MCF 10A (cell line): ENCODE data around the gene POTEE. TPM values are rescaled to one million over a fixed set of nuclear protein-coding genes. Genes with fewer than 3 reads are reported as not detected.
"Not testable (repeated sequence)": the region's sequence is repeated elsewhere in the genome, so short reads cannot be mapped to it uniquely, and the experiment has no call there.

Source experiments
- BruUV-seq: library from RNA; stranded (reverse); fragments of 400-500 nt; replicated peaks from 2 replicates; lab custom pipeline; 2021; lab: Mats Ljungman, UMichigan
- CTCF ChIA-PET: fragments of 300-600 bp; sonication (Branson Sonifier 250); formaldehyde crosslinking; extraction: SDS; loops from one replicate; lab custom pipeline; 2021; ENCODE audit warnings: antibody characterized with exemption, inconsistent platforms; lab: Yijun Ruan, JAX
- POLR2A ChIA-PET: fragments of 300-600, 350-650 bp; sonication (Branson Sonifier 250); formaldehyde crosslinking; extraction: SDS; loops from one replicate; lab custom pipeline; 2020; ENCODE audit warnings: antibody characterized with exemption, inconsistent platforms; lab: Yijun Ruan, JAX
- DNase-seq: peaks from one replicate; pipeline ENCODE4 v3.0.0-alpha.2; 2018; ENCODE audit not compliant: unreplicated experiment
- H3K27ac Mint-ChIP-seq: one replicate; pipeline ENCODE4 v1.8.0; 2022; ENCODE audit warnings: mild to moderate bottlenecking, low read depth, mixed read lengths; ENCODE audit not compliant: unreplicated experiment
- H3K27me3 Mint-ChIP-seq: one replicate; pipeline ENCODE4 v1.8.0; 2022; ENCODE audit warnings: mixed read lengths; ENCODE audit not compliant: insufficient read depth, unreplicated experiment
- H3K36me3 Mint-ChIP-seq: one replicate; pipeline ENCODE4 v1.8.0; 2022; ENCODE audit warnings: mild to moderate bottlenecking, moderate library complexity, mixed read lengths; ENCODE audit not compliant: insufficient read depth, unreplicated experiment
- H3K4me1 Mint-ChIP-seq: one replicate; pipeline ENCODE4 v1.8.0; 2022; ENCODE audit warnings: mixed read lengths; ENCODE audit not compliant: insufficient read depth, unreplicated experiment
- H3K4me3 Mint-ChIP-seq: one replicate; pipeline ENCODE4 v1.8.0; 2022; ENCODE audit warnings: mild to moderate bottlenecking, moderate library complexity, mixed read lengths; ENCODE audit not compliant: unreplicated experiment
- H3K9me3 Mint-ChIP-seq: one replicate; pipeline ENCODE4 v1.8.0; 2022; ENCODE audit warnings: mixed read lengths; ENCODE audit not compliant: unreplicated experiment
- intact Hi-C: fragments of 100-400 bp; cut with micrococcal nuclease; formaldehyde crosslinking; loops from 2 replicates; pipeline ENCODE4 v1.14.1; 2022
- total RNA-seq: library from RNA; stranded (reverse); gene quantifications from 2 replicates; pipeline ENCODE4 v1.2.3, GENCODE V29; 2022
- TF ChIP-seq, protein P1 (sequence below): fragments of 200-600 bp; IDR thresholded peaks from one replicate; pipeline ENCODE4 v1.8.0; 2022; ENCODE audit warnings: antibody characterized with exemption, mild to moderate bottlenecking; ENCODE audit not compliant: unreplicated experiment

Gene POTEE
- total RNA-seq, 1 experiment from 2014 or later: not detected

DNA sequence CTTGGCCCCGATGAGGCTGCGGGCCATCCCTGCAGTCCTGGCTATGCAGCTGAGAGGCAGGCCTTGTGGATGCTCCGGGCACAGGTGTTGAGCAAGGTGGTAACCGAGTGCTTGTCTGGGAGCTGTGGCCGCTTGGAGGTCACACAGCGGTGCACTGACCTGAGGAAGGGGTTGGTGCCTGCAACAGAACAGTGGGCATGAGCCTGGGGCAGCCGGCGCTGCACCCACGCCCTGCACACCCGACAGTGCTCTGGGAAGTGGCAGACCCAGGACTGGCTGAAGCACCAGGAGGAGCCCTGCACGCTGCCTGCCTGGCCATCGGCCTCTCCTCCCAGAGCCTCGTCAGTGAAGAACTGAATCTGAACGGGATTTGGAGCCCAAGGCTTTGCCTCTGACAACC is 8.2 kb upstream of the POTEE start:
- ChIA-PET CTCF (no interaction called here), POLR2A (no interaction called here)
- intact Hi-C loops: no loop called here
- Mint-ChIP-seq H3K27ac (no peak overlapping the region), H3K27me3 (peaks cover 42% of the 10 kb centered on the region), H3K4me3 (no peak overlapping the region), H3K9me3 (no peaks in the 10 kb centered on the region), H3K36me3 (no peaks in the 10 kb centered on the region), H3K4me1 (peaks cover 5% of the 10 kb centered on the region)
- BruUV-seq: no TSS peak
- DNase-seq: no peak
- TF ChIP-seq, protein P1, sequence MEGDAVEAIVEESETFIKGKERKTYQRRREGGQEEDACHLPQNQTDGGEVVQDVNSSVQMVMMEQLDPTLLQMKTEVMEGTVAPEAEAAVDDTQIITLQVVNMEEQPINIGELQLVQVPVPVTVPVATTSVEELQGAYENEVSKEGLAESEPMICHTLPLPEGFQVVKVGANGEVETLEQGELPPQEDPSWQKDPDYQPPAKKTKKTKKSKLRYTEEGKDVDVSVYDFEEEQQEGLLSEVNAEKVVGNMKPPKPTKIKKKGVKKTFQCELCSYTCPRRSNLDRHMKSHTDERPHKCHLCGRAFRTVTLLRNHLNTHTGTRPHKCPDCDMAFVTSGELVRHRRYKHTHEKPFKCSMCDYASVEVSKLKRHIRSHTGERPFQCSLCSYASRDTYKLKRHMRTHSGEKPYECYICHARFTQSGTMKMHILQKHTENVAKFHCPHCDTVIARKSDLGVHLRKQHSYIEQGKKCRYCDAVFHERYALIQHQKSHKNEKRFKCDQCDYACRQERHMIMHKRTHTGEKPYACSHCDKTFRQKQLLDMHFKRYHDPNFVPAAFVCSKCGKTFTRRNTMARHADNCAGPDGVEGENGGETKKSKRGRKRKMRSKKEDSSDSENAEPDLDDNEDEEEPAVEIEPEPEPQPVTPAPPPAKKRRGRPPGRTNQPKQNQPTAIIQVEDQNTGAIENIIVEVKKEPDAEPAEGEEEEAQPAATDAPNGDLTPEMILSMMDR: no peak

DNA sequence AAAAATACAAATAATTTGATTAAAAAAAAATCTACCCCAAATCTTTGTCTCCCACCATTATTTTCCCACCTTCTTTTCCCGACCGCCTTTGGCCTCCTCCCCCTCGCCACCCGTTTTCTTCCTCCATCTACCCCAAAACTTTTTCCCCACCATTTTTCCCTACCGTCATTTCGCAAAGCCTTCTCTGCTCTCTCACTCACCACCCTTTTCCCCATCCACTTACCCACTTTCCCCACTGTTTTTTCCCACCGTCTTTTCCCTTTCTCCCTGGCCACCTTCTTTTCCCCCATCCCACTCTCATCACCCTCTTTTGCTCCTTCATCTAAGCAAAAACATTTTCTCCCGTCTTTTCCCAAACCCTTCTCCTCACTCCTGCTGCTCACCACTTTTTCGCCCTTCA is 1.5 kb upstream of the POTEE start:
- intact Hi-C loops, DNase-seq, CTCF ChIA-PET, H3K36me3 Mint-ChIP-seq, H3K27ac Mint-ChIP-seq, POLR2A ChIA-PET, BruUV-seq, H3K4me1 Mint-ChIP-seq, H3K4me3 Mint-ChIP-seq, H3K9me3 Mint-ChIP-seq: not testable (repeated sequence)
- H3K27me3 Mint-ChIP-seq: peaks cover 28% of the 10 kb centered on the region

DNA sequence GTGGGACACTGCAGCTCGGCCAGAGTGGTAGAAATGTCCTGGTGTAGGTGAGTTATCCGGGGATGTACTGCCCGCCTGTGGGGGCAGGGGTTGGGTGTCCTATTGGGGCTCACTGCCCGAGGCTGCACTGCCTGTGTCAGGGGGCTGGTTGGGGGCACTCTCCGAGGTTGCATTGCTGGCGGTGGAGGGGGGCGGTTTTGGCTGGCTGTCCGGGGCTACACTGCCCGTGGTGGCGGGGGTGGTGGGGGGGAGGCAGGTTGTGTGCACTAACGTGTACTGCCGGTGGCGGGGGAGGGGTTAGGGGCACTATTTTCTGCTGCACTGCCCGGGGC is 403 bp downstream of the POTEE start:
- not testable (repeated sequence) for H3K9me3 Mint-ChIP-seq, H3K36me3 Mint-ChIP-seq

DNA sequence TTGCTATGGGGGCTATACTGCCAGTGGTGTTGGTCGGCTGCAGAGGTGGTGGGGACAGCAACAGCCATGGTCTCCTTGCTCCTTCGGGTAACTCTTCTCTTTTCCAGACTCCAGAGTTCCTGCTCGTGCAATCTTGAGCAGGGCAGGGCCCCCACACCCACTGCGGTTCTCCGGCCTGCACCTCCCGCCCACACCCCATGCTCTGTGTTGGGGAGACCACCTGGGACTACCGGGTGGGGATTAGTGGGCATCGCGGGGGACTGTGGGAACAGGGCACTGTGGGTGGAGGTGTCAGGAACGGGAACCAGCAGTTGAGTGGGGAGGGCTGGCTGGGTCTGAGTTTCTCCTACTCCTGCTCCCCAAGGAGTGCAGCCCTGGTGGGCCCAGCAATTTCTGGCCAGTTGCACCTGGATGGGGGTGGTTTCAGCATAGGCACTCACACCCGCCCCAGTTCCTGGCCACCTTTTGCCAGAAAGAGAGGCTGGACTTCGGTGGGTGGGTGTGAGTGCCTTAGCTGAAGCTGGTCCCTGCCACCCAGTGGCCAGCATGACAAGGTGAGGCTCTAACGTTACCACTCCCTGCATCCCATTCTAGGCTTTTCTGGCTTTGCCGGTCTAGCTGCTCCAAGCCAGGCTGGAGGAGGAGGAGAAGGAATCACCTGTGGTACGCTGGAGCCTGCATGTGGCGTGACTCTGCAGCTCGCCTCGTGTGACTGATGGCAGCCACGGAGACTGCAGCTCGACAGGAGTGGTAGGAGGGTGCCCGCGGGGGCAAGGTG is 1.3 kb downstream of the POTEE start:
- DNase-seq, POLR2A ChIA-PET, H3K27ac Mint-ChIP-seq, H3K4me3 Mint-ChIP-seq, BruUV-seq, H3K4me1 Mint-ChIP-seq, H3K9me3 Mint-ChIP-seq, intact Hi-C loops, CTCF ChIA-PET, H3K36me3 Mint-ChIP-seq: not testable (repeated sequence)
- peaks cover 17% of the 10 kb centered on the region for H3K27me3 Mint-ChIP-seq

More for the DNA sequence above, 403 bp downstream of the POTEE start:
- CTCF ChIA-PET, BruUV-seq, H3K4me3 Mint-ChIP-seq, H3K4me1 Mint-ChIP-seq, POLR2A ChIA-PET, H3K27ac Mint-ChIP-seq, DNase-seq, intact Hi-C loops: not testable (repeated sequence)
- H3K27me3 Mint-ChIP-seq: peaks cover 25% of the 10 kb centered on the region

DNA sequence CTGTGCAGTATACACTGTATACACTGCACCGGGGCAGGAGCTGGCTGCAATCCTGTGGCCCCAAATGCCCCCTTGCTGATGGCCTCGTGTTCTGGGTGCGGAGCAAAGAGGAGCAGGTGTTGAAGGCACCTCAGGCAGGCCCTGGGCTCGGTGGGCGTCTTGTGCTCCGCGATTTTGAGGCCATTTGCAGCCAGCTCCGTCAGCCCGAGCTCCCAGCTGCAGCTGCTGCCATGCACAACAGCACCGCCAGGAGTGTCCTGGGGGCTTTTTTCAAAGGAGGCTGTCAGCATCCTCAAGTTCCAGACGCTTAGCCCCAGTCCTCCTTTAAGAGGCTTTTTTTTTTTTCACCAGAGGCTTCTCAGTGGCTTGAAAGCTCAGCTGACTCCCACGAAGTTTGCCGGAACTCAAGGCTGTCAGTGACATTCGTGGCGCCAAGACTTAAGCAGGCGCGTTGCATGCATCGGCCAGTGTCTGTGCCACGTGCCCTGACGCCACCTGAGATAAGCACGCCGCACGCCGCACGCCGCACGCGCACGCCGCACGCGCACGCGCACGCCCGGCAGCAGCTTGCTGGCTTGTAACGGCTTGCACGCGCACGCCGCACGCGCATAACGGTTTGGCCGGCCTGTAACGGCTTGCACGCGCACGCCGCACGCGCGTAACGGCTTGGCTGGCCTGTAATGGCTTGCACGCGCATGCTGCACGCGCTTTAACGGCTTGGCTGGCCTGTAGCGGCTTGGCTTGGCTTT is 8.1 kb downstream of the POTEE start:
- H3K4me1 Mint-ChIP-seq, DNase-seq, CTCF ChIA-PET, H3K36me3 Mint-ChIP-seq, H3K9me3 Mint-ChIP-seq, BruUV-seq, POLR2A ChIA-PET, H3K27ac Mint-ChIP-seq, H3K4me3 Mint-ChIP-seq, intact Hi-C loops: not testable (repeated sequence)
- H3K27me3 Mint-ChIP-seq: peaks cover 11% of the 10 kb centered on the region

DNA sequence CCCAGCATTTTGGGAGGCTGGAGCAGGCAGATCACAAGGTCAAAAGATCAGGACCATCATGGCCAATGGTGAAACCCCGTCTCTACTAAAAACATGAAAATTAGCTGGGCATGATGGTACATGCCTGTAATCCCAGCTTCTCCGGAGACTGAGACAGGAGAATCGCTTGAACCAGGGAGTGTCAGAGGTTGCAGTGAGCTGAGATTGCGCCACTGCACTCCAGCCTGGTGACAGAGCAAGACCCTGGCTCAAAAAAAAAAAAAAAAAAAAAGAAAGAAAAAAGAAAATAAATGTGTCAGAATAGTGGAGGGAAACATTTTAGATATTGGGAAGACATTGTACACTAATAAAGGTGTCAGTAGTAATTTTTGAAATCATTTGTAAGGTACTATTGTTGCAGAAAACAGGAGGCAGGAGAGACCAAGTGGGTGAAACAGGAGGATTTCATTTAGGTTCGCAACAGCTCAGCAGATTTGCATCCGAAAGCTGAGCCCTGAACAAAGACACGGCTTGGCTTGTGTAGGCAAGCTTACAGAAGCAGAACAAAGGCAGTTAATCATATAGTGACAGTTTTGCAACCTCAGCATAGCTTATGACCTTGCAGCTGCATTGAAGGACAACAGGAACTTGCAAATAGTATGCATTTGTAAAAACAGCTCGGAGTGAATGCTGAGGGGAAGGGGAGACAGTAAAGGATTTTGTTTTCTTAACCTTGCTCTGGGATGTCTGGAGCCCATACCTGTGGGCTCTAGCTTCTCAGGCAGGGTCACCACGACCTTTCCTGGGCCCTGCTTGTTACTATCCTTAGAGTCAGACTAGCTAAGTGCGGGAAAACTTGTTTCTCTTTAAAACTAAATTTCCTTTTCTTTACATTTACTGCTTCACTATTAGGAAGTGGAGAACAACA is 26.5 kb downstream of the POTEE start:
- POLR2A ChIA-PET, intact Hi-C loops, H3K27ac Mint-ChIP-seq, BruUV-seq, H3K4me3 Mint-ChIP-seq, CTCF ChIA-PET, H3K36me3 Mint-ChIP-seq, H3K9me3 Mint-ChIP-seq, H3K27me3 Mint-ChIP-seq, H3K4me1 Mint-ChIP-seq: not testable (repeated sequence)
- peak; percentile 0 for DNase-seq
